ENCODE results near the gene XPO6.

The XPO6 gene

DNA sequence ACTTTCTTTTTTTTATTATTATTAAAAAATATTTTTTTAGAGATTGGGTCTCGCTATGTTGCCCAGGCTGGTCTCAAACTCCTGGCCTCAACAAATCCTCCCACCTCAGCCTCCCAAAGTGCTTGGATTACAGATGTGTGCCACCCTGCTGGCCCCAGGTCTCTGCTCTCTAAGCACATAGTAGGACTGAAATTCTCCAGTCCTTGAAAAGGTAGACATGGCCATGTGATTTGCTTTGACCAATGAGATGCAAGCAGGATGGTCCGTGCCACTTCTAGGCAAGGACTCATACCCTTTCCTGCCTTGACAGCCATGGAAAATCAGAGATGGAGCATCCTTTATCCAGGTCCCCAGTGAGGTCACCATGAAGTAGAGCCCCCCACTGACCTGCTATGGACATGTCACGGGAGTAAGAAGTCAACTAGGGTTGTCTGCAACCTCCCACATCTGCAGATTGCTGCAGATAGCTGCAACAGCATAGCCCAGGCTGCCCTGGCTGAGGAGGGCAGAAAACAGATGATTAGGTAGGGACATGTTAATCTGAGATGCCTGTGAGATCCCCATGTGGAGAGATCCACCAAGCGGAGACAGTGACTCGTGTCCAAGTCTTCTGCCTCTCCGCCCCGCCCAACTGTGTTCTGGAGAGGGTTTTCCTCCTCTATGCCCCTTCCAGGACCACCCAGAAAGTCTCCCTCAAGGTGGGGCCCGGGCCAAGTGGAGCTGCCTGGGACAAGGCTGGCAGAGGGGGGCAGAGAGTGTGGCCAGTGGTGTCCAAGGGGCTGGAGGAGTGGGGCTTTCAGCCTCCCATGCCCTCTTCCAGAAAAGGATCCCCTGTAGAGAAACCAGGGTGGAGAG is 159.3 kb downstream of the XPO6 start:
- DNase-seq (no peak), ATAC-seq (no peak)
- Mint-ChIP-seq H3K4me1 (no peaks in the 10 kb centered on the region), H3K4me3 (no peak overlapping the region), H3K9me3 (peaks cover 5% of the 10 kb centered on the region in 2 donors), H3K27me3 (peaks cover 30% of the 10 kb centered on the region), H3K27ac (no peak overlapping the region)

GRCh38 chr16:28051486-28051885 is 160.3 kb downstream of the XPO6 start:
- peaks cover 5 to 10% of the 10 kb centered on the region in 2 donors for H3K9me3 Mint-ChIP-seq
- no peak overlapping the region for H3K27ac Mint-ChIP-seq
- no peaks in the 10 kb centered on the region for H3K4me1 Mint-ChIP-seq
- H3K27me3 Mint-ChIP-seq = peaks cover 25% of the 10 kb centered on the region
- no peak for ATAC-seq
- H3K4me3 Mint-ChIP-seq = no peak overlapping the region
- no peak for DNase-seq
